ENCODE measurements around the gene CLDN5. TPM values are rescaled to one million over a fixed set of nuclear protein-coding genes. Genes with fewer than 3 reads are reported as not detected.

Gene CLDN5
- total and polyA plus RNA-seq, 2 of the 8 experiments (the other 6 are each of a cell fraction or from before 2014, with no cell fraction given), result 1.2 to 1.6 TPM

- Histone ChIP-seq H3K23ac (ENCODE audit: insufficient read length) (no peak overlapping the region), H3K9ac (replicated peaks in 1 of 4; ENCODE audit: extremely low read depth in 1 of 4, low read depth in 3 of 4, low read length in 3 of 4) (peak overlapping the region in 1 of 4 experiments; percentile 99; a peak in 1 of 7 replicates), H3K27me3 (replicated peaks in 1 of 4; ENCODE audit: control insufficient read depth in 3 of 4, extremely low read depth in 1 of 4, insufficient read depth in 3 of 4, low read length in 3 of 4) (no peaks in the 10 kb centered on the region), H3K14ac (ENCODE audit: insufficient read length) (no peak overlapping the region), H3K9me3 (ENCODE audit: insufficient read depth in 2 of 2, low read depth in 1 of 2, low read length in 1 of 2) (no peaks in the 10 kb centered on the region), H3K27ac (ENCODE audit: low read depth, low read length) (no peak overlapping the region), H3K56ac (replicated peaks; ENCODE audit: insufficient read length, low read depth, low read length) (no peak overlapping the region), H2BK20ac (ENCODE audit: low read length) (no peak overlapping the region), H2BK12ac (ENCODE audit: low read depth, low read length) (no peak overlapping the region), H2AK5ac (ENCODE audit: low read depth, low read length) (no peak overlapping the region), H2BK120ac (replicated peaks; ENCODE audit: low read depth, low read length) (no peak overlapping the region), H2BK15ac (ENCODE audit: low read length) (no peak overlapping the region), H3K4me1 (replicated peaks in 1 of 4; ENCODE audit: control insufficient read depth in 3 of 4, insufficient read depth in 4 of 4, low read length in 3 of 4) (peaks cover 0 to 8% (median 1%) of the 10 kb centered on the region in 4 experiments; a peak in 2 of 7 replicates), H2AFZ (ENCODE audit: low read length) (no peak overlapping the region), H3K4me2 (ENCODE audit: insufficient read depth in 1 of 2, low read depth in 2 of 2, low read length in 2 of 2) (peak overlapping the region; percentile 61 to 99), H4K20me1 (replicated peaks in 1 of 2; ENCODE audit: control insufficient read depth in 1 of 2, insufficient read depth in 2 of 2, low read length in 2 of 2) (peaks cover 4 to 20% of the 10 kb centered on the region in 2 experiments), H3K4me3 (ENCODE audit: extremely low read depth in 1 of 4, insufficient read depth in 2 of 4, low read depth in 3 of 4, low read length in 4 of 4) (peak overlapping the region; percentile 87 to 99 (median 94); a peak in 7 of 8 replicates), H2BK5ac (ENCODE audit: low read depth, low read length) (no peak overlapping the region), H3K23me2 (ENCODE audit: low read depth, low read length) (peaks cover 14% of the 10 kb centered on the region), H3K79me1 (ENCODE audit: low read depth, low read length) (peaks cover 5% of the 10 kb centered on the region), H3K36me3 (ENCODE audit: control insufficient read depth in 2 of 4, insufficient read depth in 4 of 4, low read length in 3 of 4) (peaks cover 0 to 18% (median 8%) of the 10 kb centered on the region in 4 experiments; a peak in 5 of 8 replicates), H3K79me2 (ENCODE audit: control insufficient read depth in 1 of 2, insufficient read depth in 2 of 2, low read length in 2 of 2) (peaks cover 3 to 50% of the 10 kb centered on the region in 2 experiments; a peak in 3 of 4 replicates), H3K4ac (replicated peaks; ENCODE audit: insufficient read length, low read depth, low read length) (no peak overlapping the region), H4K5ac (ENCODE audit: insufficient read length, low read depth, low read length) (no peak overlapping the region), H3K18ac (ENCODE audit: extremely low read depth, low read length) (no peak overlapping the region), H4K8ac (ENCODE audit: extremely low read depth, insufficient read depth, low read length) (no peak overlapping the region), H4K91ac (replicated peaks; ENCODE audit: insufficient read length, low read length) (no peak overlapping the region)
- no peak for FAIRE-seq
- ChIA-PET POLR2A (ENCODE audit: partially characterized antibody) (interaction anchor here (0.6 to 3.7 kb wide), 7 partner anchors 8 to 152 kb away, joined by 3 to 33 read pairs (median 3); partner anchors contain the start of genes C22orf39, HIRA and MRPL40), CTCF (ENCODE audit: partially characterized antibody) (interaction anchor here (0.7 to 1.0 kb wide), 4 partner anchors 46 to 342 kb away, joined by 3 to 5 read pairs (median 4); no protein-coding TSS in a partner anchor)
- DNase-seq (ENCODE audit: low read depth in 1 of 2, low spot score in 2 of 2), result no peak
- WGBS, 2 experiments (ENCODE audit: extremely low coverage in 1 of 2, insufficient coverage in 1 of 2, insufficient read length in 1 of 2, insufficient replicate concordance in 2 of 2, low coverage in 1 of 2, low lambda C conversion rate in 2 of 2, missing lambda C conversion rate in 1 of 2), result 72% methylated on average over 5 of the region's 5 CpGs; no CpG with 5 or more reads in 1 of the 2 experiments
- TF ChIP-seq TEAD4 (IDR thresholded peaks at IDR 0.05; ENCODE audit: low read depth, low read length) (no peak), TBP (IDR thresholded peaks at IDR 0.05; ENCODE audit: low read depth, low read length) (no peak), CEBPB (IDR thresholded peaks at IDR 0.05; ENCODE audit: low read depth, low read length) (no peak), TAF1 (IDR thresholded peaks at IDR 0.05; ENCODE audit: low read depth, low read length) (no peak), RNF2 (IDR thresholded peaks at IDR 0.05; ENCODE audit: borderline replicate concordance, low read depth, low read length, missing control alignments, poor library complexity, severe bottlenecking) (no peak), PHF8 (conservative IDR thresholded peaks at IDR 0.05; ENCODE audit: low read depth, low read length) (no peak), JUN (IDR thresholded peaks at IDR 0.05; ENCODE audit: low read depth, low read length) (no peak), USF2 (IDR thresholded peaks at IDR 0.05; ENCODE audit: low read length) (no peak), CHD1 (IDR thresholded peaks at IDR 0.05; ENCODE audit: low read depth, low read length) (no peak), BACH1 (IDR thresholded peaks at IDR 0.05; ENCODE audit: low read length) (no peak), BCL11A (IDR thresholded peaks at IDR 0.05; ENCODE audit: low read depth in 2 of 2, low read length in 2 of 2) (no peak)
Observed at GRCh38 chr22:19477321-19478044, 46.7 kb downstream of the CLDN5 start.

All from H1 (cell line).